ENCODE data around the gene UNC79. TPM values are rescaled to one million over a fixed set of nuclear protein-coding genes. Genes with fewer than 3 reads are reported as not detected.
"Not testable (repeated sequence)": the region's sequence is repeated elsewhere in the genome, so short reads cannot be mapped to it uniquely, and the experiment has no call there.

The UNC79 gene
- total RNA-seq, 4 donors from 2014 or later, result not detected

DNA sequence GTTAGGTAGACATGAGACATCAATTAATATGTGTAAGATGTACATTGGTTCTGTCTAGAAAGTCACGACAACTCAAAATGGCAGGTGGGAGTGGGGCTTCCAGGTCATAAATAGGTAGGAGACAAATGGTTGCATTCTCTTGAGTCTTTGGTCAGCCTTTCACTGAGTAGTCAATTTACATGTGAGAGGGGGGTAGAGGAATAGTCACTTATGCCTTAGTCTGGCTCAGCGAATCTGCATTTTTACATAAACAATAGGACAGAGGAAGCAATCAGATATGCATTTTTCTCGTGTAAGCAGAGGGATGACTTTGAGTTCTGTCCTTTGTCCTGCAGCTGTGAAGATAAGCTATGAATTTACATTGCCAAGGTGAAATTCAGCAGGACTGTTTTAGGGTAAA lies 27.8 kb upstream of the UNC79 start:
- Histone ChIP-seq H3K36me3 (no peaks in the 10 kb centered on the region), H3K4me3 (no peak overlapping the region), H3K4me1 (no peaks in the 10 kb centered on the region), H3K27ac (no peak overlapping the region), H3K27me3 (no peaks in the 10 kb centered on the region), H3K9me3 (no peaks in the 10 kb centered on the region)
- DNase-seq, result no peak
- TF ChIP-seq POLR2A (IDR thresholded peaks at IDR 0.05) (no peak), CTCF (IDR thresholded peaks at IDR 0.05) (no peak)

- Histone ChIP-seq H3K36me3 (no peaks in the 10 kb centered on the region), H3K27ac (no peak overlapping the region), H3K27me3 (no peaks in the 10 kb centered on the region), H3K9me3 (no peaks in the 10 kb centered on the region), H3K4me1 (no peaks in the 10 kb centered on the region), H3K4me3 (no peak overlapping the region)
- TF ChIP-seq POLR2A (IDR thresholded peaks at IDR 0.05) (no peak), CTCF (IDR thresholded peaks at IDR 0.05) (no peak)
- DNase-seq, result no peak
These were observed 20.7 kb upstream of the UNC79 start for GRCh38 chr14:93410021-93410420.

DNA sequence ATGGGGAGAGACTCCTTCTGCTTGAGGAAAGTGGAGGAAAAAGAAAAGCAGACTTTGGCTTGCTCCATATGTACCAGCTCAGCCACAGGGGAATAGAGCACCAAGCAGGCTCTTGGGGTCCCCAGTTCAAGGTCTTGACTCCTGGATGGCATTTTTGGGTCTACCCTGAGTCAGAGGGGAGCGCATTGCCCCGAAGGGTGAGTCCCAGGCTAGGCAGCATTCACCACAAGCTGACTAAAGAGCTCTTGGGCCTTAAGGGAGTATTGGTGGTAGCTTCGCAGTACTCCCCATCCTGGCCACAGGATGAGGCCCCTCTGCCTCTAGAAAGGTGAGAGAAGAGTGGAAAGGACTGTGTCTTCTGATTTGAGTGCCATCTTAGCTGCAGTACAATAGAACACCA lies 19.8 kb upstream of the UNC79 start:
- Histone ChIP-seq H3K27ac (no peak overlapping the region), H3K4me1 (no peaks in the 10 kb centered on the region), H3K27me3 (no peaks in the 10 kb centered on the region), H3K9me3 (no peaks in the 10 kb centered on the region), H3K36me3 (no peaks in the 10 kb centered on the region), H3K4me3 (no peak overlapping the region)
- DNase-seq, result no peak
- TF ChIP-seq POLR2A (IDR thresholded peaks at IDR 0.05) (no peak), CTCF (IDR thresholded peaks at IDR 0.05) (no peak)

DNA sequence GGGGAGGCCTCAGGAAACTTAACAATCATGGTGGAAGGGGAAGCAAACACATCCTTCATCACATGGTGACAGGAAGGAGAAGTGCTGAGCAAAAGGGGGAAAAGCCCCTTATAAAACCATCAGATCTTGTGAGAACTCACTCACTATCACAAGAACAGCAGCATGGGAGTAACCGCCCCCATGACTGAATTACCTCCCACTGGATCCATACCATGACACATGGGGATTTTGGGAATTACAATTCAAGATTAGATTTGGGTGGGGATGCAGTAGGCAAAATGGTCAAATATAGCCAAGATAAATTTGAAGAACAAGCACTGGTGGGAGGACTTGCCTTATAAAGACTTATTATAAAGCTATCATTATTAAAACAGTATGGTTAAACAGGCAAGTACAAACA lies 5.6 kb upstream of the UNC79 start:
- not testable (repeated sequence) for H3K9me3 ChIP-seq, H3K36me3 ChIP-seq, H3K4me1 ChIP-seq, DNase-seq, H3K27me3 ChIP-seq, H3K4me3 ChIP-seq, H3K27ac ChIP-seq

DNA sequence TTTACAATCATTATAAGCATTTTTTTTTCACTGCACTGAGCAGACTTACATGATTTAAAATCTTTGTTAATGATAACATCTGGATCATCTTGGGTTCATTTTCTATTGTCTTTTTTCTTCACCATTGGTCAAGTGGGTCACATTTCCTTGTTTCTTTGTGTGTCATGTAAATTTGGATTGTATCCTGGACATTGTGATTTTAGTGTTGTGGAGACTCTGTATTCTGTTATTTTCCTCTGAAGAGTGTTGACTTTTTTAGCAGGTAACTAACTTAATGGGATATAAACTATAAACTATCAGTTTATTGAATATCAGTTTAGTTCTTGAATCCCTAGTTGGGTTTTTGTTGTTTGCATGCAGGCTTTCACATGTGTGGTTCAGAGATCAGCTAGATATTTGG lies 4.0 kb upstream of the UNC79 start:
- TF ChIP-seq POLR2A (IDR thresholded peaks at IDR 0.05) (no peak), CTCF (IDR thresholded peaks at IDR 0.05) (no peak)
- Histone ChIP-seq H3K9me3 (no peaks in the 10 kb centered on the region), H3K27me3 (peaks cover 0 to 7% of the 10 kb centered on the region in 2 donors), H3K27ac (no peak overlapping the region), H3K4me3 (no peak overlapping the region), H3K4me1 (no peaks in the 10 kb centered on the region), H3K36me3 (no peaks in the 10 kb centered on the region)
- no peak for DNase-seq

- Histone ChIP-seq H3K36me3 (no peaks in the 10 kb centered on the region), H3K27me3 (peaks cover 0 to 7% of the 10 kb centered on the region in 2 donors), H3K9me3 (no peaks in the 10 kb centered on the region), H3K27ac (no peak overlapping the region), H3K4me3 (peak overlapping the region in 1 of 4 donors; percentile 14), H3K4me1 (no peaks in the 10 kb centered on the region)
- no peak for DNase-seq
- TF ChIP-seq POLR2A (IDR thresholded peaks at IDR 0.05), result no peak
- no peak for TF ChIP-seq CTCF (IDR thresholded peaks at IDR 0.05)
These were observed 414 bp downstream of the UNC79 start for GRCh38 chr14:93431036-93431670.

Measured in Peyer's patch (tissue), 4 donors.